Measurements from ENCODE around the gene APEH. TPM values are rescaled to one million over a fixed set of nuclear protein-coding genes. Genes with fewer than 3 reads are reported as not detected.
A peak's percentile ranks its signal among the peaks of the same experiment; 100 is the strongest.

APEH gene
- total RNA-seq, result 128 and 178 TPM in 2 replicates

DNA sequence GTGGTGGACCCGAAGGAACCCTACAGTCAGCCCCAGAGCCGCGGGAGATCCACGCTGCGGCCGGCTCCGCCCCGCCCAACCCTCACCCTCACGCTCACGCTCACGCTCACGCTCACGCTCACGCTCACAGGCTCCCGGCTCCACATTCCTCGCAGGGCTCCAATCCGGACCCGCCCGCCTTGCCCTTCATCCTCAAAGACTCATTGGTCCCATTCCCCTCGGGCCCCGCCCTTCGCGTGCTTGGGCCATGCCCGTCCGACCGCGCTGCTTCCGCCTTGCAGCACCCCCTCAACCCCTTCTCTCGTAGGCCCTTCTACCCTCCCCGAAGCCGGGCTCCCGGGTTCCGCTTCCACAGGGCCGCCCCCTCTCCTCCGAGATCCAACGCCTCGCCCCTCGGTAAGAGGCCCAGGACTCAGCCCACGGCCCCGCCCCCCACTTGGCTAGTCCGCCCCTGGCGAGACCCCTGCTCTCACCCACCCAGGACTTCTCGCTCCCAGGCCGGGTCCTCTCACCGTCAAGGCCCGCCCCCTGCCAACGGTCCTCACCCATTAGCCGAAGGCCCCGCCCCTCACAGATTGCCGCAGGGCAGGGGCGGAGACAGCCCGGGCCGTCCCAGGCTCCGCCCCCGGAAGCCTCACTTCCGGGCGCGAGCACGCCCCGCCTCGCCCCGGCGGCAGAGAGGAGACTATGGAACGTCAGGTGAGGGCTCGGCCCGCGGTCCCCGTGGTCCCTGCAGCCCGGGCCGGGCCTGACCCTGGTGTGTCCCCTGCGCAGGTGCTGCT lies at the start of gene APEH:
APEH (plus strand) TSS at position 637 of the 782 bp plus-strand sequence; CDS start at position 688, 51 bp downstream.
- DNase-seq, result peak; percentile 95

DNA sequence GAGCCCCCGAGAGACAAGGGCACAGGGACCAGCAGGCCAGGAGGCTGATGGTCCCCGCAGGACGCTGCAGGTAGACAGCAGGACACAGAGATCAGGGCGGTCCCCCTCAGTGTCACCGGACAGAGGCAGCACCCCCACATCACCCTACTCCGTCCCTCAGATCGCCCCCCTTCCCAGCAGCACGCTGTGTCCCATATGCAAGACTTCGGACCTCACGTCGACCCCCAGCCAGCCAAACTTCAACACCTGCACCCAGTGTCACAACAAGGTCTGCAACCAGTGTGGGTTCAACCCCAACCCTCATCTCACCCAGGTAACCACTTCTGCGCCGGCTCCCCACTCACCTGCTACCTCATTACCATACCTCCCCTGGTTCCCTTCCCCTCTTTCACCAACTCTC lies 49.1 kb upstream of the APEH start:
- no peak for DNase-seq

DNA sequence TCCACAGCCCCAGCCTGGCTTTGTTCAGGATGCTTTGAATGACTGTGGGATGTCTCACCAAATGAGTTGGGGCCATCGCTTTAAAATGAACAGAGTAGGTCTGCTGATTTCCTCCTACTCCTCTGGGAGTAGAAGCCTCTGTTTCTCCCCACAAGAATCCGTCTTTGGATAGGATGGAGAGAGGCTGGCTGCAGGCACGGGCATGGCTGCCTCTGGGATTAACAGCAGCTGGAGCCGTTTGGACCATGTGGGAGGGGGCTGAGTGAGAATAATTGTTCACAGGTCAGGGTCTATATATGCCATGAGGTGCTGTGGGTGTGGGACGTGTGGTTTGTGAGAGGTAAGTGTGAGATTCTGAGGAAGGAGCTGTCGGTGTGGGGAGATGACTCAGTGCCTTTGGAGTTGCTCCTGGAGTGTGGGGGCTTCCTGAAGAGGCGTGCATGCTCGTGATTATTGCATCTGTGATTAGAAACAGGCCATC lies 48.0 kb upstream of the APEH start:
- DNase-seq, result no peak

DNA sequence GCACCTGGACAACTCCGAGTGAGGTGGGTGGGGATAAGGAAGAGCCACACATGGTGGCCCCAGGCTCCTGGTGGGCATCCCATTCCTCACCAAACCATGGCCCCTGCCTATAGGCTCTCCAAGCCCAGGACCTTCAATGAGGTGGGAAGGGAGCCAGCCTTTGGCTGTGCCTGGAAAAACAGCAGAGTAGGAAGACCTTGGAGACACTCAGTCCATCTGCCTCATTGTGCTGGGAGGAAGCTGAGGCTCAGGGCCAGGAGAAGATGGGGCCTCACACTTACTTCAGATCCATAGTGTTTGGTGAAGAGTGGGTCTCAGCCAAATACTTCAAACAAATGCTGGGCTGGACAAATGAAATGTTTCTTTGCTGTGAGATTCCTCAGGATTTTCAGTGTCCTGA lies 47.4 kb upstream of the APEH start:
- DNase-seq, result no peak

DNA sequence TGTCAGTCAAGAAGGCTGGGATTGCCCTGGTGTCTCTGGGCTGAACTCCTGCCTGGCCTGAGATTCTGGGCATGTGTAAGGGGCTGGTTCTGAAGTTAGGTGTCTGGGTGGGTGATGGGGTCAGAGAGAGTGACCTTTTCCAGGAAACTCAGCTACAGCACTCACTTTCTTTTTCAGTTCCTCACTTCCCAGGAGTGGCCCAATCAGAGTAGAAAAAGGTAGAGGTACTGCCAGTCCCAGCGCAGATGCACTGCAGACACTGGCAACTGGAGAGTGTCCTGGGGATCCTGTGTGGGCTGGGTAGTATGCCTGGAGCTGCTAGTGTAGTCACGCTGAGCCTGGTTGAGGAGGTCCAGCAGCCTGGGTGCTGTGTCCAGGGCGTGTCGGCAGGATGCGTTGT lies 46.5 kb upstream of the APEH start:
- no peak for DNase-seq

DNA sequence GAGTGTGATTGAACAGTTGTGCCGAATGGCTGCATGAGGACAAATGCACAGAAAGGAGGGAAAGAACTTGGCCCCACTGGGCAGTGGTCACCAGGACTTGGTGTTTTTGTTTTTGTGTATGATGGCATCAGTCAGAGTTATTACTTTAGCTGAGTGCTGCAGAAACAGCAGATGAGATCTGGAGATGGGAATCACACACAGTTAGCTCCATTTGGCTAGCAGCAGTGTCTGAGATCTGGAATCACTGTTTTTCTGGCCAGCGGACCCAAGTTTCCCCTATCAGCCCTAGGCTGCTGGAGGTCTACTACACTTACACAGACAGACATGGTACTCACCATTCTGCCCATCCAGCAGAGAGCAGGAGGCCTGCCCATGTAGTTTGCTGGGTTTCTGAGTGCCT lies 45.9 kb upstream of the APEH start:
- no peak for DNase-seq

DNA sequence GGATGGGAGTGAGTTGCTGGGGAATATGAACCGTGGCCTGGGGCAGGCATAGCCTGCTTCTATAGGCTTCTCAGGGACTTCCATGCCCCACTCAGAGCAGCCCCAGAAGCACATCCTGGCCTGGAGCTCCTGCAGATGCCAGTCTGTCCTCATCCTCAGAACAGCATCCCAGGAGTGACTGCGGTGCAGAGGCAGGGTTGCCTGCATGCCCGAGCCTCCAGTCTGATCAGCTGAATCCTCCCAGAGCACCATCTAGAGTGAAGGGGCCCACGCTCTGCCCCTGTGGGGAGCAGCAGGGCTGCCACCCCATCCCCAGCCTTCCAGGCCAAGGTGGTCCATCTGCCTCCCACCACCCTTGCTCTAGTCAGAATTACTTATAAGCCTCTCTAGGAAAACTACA lies 44.7 kb upstream of the APEH start:
- DNase-seq, result no peak

DNA sequence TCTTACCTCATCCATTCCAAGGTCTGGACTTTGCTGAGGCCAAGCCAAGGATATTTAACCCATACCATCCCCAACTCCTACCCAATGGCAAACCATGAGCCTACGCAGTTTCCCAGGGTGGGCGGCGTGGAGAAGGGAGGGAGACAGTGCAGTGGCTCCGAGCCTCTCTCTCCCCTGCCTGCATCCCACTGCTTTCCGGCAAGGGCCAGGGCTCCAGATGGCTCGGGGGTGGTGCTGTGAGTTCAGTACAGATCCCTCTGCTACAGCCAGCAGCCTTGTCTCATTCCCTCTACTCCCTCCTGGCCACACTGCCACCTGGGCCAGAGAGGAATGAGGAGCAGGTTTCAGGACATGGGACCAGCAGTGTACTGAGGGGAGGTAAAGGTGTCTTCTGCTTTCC lies 44.3 kb upstream of the APEH start:
- no peak for DNase-seq

DNA sequence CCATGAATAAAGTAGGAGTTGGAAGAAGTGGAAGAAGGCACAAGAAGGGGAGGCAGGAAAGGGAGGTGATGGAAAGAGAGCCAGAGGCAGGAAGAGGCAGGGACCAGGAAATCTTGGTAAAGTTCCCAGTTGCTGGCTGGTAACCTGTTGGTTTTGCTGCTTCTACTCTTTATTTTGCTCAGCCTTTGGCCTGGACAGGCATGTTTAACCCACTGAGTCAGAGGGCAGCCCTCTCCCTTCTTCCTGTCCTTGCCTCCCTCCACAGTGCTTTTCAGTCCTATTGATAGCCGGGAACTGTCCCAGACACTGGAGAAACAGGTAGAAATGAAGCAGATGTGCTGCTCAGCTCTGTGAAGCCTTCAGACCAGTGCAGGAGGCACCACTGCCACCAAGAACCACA lies 43.4 kb upstream of the APEH start:
- DNase-seq, result no peak

DNA sequence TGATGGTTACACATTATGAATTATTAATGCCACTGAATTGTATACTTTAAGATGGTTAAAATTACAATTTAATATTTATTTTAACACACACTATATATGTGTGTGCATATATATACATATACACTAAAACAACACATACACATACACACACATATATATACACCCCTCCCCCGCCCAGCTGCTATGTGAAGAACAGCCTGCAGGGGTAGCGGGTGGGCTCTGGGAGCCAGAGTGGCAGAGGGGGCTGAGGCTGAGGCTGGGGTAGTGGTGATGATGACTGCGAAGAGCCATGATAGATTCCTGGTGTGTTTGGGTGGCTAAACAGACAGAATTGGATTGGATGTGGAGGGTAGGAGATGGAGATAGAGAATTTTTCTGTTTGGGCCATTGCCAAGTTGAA lies 39.4 kb upstream of the APEH start:
- no peak for DNase-seq

DNA sequence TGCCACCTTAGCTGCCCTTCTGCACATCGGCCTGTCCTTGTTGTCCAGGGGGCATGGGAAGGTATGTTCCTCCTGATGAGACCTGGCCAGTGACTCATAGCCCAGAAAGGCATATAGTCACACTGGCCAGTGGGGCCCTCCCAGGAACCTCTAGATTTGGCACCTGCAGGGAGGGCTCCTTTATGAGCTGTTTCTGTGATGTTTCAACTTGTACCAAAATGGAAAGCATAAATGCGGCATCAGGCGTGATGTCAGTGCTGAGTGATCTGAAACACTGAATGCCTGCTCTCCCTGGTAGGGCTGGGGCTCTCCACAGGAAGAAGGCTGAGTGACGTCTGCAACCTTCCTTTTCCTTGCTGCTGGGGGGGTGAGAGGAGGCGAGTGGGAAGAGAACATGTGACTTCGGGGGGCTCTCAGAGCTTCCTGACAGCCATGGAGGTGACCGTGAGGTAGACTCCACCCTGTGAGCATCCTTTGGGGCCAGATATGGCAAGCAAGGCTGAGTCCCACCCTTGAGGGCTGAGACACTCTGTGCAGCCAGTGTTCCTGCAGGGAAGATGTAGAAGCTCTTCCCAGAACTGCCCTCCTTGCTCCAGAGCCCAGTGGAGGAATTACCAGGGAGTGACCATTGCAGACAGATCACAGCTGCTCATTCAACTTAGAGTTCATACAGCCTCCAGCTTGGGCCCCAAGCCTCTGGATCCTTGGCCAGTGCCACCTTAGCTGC lies 37.1 kb upstream of the APEH start:
- DNase-seq, result no peak

DNA sequence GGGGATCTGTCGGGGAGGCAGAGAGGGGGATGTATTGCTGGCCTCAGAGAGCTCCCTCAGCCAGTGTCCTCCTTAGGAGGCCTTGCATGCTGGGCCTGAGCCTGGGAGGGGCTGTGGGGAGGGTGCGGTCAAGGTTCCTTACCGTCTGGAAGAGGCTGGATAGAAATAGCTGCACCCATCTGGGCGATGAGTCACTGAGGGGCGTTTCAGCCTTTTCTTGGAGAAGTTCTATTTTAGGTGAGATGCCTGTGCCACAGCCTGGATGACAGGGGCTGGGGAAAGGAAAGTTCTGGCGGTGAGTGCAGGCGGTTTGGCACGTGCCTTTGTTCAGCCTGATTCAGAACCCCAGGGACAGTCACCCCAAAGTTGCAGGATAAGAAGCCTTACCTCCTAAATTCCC lies 35.7 kb upstream of the APEH start:
- no peak for DNase-seq

DNA sequence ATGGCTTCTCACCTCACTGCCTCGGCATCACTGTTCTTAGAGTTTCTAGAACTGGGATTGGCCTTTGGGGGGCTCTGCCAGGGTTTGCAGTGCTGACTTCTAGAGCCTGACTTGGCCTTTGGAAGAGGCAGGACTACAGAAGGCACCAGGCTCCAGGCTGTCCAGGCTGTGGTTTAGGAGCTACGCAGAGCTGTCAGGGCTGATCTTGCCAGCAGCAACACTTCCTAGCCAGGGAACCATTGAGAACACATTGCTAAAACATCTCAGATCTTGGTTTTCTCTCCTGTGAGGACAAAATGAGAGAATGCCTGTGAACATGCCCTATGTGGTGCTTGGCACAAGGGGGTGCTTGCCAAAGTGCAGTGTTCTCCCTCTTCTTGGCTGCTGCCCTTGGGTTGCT lies 34.6 kb upstream of the APEH start:
- DNase-seq, result no peak

DNA sequence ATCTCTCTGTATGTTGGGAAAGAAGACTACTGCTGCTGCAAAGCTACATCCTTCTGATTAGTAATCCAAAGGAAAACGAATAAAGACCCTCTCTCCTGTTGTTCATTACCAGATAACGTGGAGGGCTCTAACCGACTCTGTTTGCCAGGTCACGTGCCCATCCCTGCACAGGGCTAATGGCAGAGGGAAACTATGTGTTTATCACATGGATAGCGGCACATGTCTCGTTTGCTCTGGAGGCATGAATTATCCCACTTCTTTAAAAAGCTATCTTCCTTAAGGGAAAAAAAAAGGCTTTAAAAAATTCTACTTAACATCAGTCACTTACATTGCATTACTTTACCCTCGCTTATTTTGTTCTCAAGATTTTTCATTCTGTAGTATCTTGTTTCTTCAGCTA lies 32.9 kb upstream of the APEH start:
- DNase-seq, result no peak

DNA sequence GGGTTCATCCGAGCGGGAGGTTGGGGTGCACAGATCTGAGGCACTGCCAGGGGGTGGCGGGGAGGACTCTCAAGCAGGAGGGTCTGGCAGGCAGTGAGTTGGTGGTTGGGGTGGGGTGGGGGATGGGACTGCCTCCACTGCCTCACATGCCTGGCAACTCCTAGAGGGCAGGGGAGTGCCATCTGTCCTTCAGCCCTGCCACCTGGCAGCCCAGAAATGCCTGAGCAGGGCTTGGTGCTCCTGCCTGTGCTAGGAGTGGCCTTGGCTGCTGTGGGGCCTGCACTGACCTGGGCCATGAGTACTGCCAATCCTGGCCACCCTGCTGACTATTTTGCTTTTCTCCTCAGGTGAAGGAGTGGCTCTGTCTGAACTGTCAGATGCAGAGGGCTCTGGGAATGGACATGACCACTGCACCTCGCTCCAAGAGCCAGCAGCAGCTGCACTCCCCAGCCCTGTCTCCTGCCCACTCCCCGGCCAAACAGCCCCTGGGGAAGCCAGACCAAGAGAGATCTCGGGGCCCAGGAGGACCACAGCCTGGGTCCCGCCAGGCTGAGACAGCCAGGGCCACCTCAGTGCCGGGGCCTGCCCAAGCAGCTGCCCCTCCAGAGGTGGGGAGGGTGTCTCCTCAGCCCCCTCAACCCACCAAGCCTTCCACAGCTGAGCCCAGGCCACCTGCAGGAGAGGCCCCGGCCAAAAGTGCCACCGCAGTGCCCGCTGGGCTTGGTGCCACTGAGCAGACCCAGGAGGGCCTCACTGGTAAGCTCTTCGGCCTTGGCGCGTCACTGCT lies 32.0 kb upstream of the APEH start:
- no peak for DNase-seq

DNA sequence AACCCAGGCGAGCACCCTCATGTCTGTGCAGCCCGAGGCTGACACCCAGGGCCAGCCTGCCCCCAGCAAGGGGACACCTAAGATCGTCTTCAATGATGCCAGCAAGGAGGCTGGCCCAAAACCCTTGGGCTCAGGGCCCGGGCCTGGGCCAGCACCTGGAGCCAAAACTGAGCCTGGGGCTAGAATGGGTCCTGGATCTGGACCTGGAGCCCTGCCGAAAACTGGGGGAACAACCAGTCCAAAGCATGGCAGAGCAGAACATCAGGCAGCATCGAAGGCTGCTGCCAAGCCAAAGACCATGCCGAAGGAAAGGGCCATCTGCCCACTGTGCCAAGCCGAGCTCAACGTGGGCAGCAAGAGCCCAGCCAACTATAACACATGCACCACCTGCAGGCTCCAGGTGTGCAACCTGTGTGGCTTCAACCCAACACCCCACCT lies 31.4 kb upstream of the APEH start:
- no peak for DNase-seq

DNA sequence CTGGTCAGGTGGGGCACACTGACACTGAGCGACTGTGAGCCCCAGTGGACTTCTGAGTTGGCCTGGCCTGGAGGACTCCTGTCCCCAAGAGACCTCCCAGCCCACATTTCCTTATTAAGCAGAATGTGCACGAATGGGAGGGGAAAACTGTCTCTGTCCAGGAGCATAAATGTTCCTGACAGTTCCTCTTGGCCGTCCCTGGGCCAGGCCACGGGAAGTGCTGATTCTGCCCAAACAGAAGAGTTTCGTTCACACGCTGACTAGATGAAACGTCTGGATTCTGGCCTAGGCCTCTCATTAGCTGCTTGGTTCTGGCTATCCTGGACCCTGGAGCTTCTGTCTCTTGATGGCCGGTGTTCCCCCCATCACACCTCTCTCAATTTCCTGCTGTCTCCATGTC lies 29.5 kb upstream of the APEH start:
- DNase-seq, result no peak

DNA sequence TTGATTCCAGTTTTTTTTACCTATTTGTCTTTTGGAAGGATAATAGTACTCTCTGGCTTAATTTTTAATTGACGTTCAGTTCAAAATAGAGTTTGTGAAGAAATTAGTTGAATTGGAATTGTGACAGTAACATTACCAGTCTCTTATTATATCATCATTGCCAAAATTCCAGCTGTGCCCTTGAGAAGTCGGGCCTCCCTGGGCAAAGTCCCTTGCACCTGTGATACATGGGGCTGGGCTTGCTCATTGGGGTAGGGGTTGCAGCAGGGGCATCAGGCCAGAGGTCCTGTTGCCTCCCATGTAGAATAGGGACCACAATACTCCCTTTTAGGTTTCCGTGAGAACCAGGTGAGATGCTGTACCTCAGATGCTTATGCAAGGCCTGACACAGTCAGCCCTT lies 27.9 kb upstream of the APEH start:
- no peak for DNase-seq

DNA sequence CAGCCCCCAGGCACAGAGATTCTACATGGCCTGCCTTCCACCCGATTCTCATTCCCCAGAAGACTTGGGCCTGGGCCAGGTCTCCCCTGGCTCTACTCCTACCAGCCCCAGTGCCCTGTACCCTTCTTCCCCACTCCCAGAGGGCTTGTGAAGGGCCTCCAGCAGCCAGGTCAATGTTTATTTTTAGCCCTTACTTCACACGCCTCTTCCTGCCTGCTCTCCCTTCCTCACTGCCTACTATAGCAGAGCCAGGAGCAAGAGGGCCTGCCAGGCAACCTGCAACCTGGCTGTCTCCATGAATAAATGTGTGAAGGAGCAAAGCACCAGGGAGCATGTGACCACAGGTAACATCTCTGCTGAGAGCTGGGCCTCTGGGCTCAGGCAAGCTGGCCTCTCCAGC lies 26.4 kb upstream of the APEH start:
- no peak for DNase-seq

DNA sequence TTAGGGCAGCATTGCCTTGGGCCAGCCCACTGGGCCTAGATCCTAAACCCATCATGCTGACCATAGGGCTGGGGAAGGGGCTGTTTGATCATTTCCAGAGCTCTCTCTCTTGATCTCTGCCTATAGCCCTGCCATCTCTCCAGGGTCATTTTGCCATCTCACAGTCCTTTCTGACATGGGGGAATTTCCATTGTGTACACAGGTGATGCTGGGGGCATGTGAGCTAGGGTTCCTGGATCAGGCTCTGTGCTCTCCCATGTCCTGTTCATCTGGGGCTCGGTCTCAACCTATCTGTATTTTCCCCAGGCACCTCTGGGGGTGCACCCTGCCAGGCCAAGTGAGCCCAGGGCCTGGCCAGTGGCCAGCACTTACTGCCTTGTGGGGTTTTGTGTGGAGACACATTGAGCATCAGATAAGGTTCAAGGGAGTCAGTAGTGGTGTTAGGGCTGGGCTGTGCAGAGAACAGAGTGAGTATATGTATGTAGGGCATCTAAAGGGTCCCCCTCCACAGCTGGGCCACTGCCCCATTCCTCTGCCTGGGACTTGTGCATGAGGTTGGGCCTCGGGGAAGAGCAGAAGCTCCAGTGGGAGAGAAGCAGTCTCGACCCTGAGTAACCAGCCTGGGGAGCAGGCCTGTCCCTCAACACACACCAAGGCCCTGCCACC lies 25.7 kb upstream of the APEH start:
- DNase-seq, result no peak

DNA sequence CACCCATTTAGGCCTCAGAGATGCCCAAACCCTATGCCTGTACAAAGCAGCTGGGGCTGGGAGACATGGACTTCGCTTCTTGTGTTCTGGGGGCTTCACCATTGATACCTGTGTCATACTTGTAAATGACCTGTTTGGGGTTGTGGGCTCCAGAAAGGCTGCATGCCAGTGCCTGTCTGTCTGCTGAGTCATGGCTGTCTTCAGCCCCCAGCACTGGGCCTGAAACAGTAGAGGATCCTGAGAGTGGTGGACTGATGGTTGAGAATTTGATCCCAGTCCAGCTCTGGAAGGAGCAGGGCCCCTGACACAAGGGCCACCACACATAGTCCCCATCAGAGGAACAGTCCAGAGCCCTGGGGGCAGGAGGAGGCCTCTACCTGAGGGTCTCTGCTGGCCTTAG lies 24.6 kb upstream of the APEH start:
- DNase-seq, result no peak

DNA sequence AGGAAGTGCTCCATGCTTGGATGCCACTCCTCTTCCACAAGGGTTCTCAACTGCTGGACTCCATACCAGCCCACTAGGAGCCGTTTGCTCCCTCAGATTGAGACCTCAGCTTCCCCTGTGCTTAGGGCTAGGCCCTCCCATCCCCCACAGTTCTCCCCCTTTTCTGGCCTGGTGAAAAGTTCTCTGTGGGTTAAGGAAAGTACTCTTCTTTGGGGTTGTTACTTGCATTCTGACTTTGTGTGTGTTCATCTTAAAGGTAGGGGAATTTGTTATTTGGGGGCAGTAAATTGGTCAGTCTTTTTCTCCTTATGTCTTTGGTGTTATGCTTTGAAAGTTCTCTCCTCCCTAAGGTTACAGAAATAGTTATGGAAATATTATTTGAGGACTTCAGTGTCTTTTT lies 24.0 kb upstream of the APEH start:
- no peak for DNase-seq

DNA sequence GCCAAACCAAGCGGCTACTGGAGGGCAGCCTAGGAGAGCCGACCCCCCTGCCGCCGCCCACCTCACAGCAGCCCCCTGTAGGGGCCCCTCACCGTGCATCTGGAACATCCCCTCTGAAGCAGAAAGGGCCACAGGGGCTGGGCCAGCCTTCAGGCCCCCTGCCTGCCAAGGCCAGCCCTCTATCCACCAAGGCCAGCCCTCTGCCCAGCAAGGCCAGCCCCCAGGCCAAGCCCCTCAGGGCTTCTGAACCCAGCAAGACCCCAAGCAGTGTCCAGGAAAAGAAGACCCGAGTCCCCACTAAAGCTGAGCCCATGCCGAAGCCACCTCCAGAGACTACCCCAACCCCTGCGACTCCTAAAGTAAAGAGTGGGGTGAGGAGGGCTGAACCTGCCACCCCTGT lies 23.5 kb upstream of the APEH start:
- no peak for DNase-seq

Measured in dermis blood vessel endothelial cell (primary cell).